Right cardiac atrium (tissue), 5 donors: ENCODE results near the gene SLC51A. TPM values are rescaled to one million over a fixed set of nuclear protein-coding genes. Genes with fewer than 3 reads are reported as not detected.

Source experiments
- ATAC-seq, 2 donors: fragments of 200-7000 bp; cut with Tn5 transposase; one replicate each; pipeline versions ENCODE4 v1.8.0 to v1.9.1; 2020; ENCODE audit warnings: moderate library complexity in 2 of 2, mild to moderate bottlenecking in 1 of 2
- DNase-seq, 3 donors: peaks; one replicate each; pipeline ENCODE4 v3.0.0-alpha.2; 2020
- H3K27ac ChIP-seq: one replicate; pipeline ENCODE4 v1.5.1; 2013; ENCODE audit warnings: mild to moderate bottlenecking, low read length, control low read depth, moderate library complexity
- H3K27me3 ChIP-seq: one replicate; pipeline ENCODE4 v1.6.1; 2013; ENCODE audit not compliant: control insufficient read depth, insufficient read depth
- H3K4me1 ChIP-seq: one replicate; pipeline ENCODE4 v1.6.1; 2013; ENCODE audit warnings: low read length; ENCODE audit not compliant: control insufficient read depth, insufficient read depth
- H3K4me3 ChIP-seq: one replicate; pipeline ENCODE4 v1.5.1; 2013; ENCODE audit warnings: low read length, control low read depth
- H3K9me3 ChIP-seq: one replicate; pipeline ENCODE4 v1.6.1; 2013; ENCODE audit warnings: low read length; ENCODE audit not compliant: control insufficient read depth
- WGBS: extraction: QIAGEN DNeasy Blood & Tissue Kit; methylation state at CpG from one replicate; pipeline ENCODE4 v1.1.7; 2013; 5-methylcytosine and 5-hydroxymethylcytosine counted together
- intact Hi-C, 4 donors: fragments of 100-400 bp; cut with DNase I; formaldehyde crosslinking; loops; one replicate each; pipeline versions ENCODE4 v1.11.0 to v1.14.0; 2022 to 2023
- polyA plus RNA-seq: library from polyadenylated mRNA; stranded (reverse); fragments of 200-250 nt; gene quantifications from one replicate; pipeline ENCODE4 v1.2.3, GENCODE V29; 2013
- total RNA-seq, 4 donors: library from RNA; stranded (reverse); fragmentation: NEBNext Ultra II Directional; extraction: Animal tissue kit (Norgen Biotek cat#: 25700); gene quantifications; one replicate each; pipeline ENCODE4 v1.2.1, GENCODE V29; 2021
- donor health status: healthy with polysubstance abuse.
- donor health status: DM: no; HTN: yes; CAD: no.
- donor health status: DM: no; HTN: no; CAD: no.
- donor health status: DM: no; HTN: yes; CAD: no; lungs with severe emphysema.
- donor health status: DM: yes; HTN: yes; CAD: no.

Gene SLC51A
- total and polyA plus RNA-seq, 5 donors: 0.23 to 0.81 (median 0.68) TPM; not detected in 2

DNA sequence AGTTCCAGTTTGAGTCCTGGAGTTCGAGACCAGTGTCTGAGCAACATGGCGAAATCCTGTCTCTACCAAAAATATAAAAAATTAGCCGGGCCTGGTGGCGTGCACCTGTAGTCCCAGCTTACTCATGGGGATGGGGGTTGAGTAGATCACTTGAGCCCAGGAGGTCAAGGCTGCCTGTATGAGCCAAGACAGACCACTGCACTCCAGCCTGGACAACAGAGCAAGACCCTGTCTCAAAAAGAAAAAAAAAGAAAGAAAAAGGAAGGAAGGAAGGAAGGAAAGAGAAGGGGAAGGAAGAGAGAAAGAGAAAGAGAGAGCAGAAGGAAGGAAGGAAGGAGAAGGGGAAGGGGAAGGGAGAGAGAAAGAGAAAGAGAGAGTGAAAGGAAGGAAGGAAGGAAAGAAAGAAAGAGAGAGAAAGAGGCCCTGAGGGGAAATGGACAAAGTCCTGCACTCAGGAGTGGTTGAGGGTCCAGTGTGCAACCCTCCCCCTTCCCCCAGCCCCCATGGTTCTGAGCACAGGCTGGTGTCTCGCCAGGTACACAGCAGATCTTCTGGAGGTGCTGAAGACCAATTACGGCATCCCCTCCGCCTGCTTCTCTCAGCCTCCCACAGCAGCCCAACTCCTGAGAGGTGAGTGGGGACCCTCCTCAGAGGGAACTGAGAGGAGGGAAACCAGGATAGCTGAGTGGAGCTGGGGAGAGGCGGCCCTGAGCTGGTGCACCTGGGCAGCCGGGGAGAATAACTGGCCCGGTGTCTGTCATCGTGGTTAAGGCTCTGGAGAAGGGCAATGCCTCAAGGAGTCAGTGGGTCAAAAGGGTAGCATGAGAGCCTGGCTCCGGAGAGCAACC, 1.2 kb downstream of the SLC51A start:
- intact Hi-C loops: no loop called here
- DNase-seq (no peak), ATAC-seq (no peak)
- 94% methylated on average over 12 of the region's 12 CpGs for WGBS
- Histone ChIP-seq H3K27me3 (no peaks in the 10 kb centered on the region), H3K27ac (no peak overlapping the region), H3K9me3 (no peaks in the 10 kb centered on the region), H3K4me3 (no peak overlapping the region), H3K4me1 (no peaks in the 10 kb centered on the region)

DNA sequence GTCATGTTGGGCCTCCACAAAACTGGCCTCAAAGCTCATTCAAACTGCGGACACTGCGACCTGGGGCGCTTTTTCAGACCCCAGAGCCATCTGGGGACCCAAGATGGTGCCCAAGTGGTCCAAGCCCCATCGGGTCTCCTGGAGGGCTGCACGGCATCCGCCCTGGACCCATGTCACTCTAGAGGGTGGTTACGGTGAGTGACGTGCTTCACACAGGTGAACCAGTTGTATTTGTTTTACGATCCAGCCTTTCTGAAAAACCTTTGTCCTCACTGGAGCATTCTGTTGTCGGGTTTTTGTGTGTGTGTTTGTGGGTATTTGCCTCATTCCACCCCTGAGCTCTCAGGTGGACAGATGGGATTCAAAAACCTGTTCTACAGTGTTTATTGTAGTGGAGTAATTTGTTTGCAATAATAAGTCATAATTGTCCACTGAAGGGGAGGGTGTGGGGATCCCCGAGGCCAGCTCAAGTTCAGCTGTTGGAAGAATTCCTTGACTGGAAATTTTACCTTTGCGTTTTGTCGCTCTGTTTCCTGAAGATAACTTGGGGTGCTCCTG, 1.9 kb downstream of the SLC51A start:
- WGBS: 87% methylated on average over 13 of the region's 13 CpGs

DNA sequence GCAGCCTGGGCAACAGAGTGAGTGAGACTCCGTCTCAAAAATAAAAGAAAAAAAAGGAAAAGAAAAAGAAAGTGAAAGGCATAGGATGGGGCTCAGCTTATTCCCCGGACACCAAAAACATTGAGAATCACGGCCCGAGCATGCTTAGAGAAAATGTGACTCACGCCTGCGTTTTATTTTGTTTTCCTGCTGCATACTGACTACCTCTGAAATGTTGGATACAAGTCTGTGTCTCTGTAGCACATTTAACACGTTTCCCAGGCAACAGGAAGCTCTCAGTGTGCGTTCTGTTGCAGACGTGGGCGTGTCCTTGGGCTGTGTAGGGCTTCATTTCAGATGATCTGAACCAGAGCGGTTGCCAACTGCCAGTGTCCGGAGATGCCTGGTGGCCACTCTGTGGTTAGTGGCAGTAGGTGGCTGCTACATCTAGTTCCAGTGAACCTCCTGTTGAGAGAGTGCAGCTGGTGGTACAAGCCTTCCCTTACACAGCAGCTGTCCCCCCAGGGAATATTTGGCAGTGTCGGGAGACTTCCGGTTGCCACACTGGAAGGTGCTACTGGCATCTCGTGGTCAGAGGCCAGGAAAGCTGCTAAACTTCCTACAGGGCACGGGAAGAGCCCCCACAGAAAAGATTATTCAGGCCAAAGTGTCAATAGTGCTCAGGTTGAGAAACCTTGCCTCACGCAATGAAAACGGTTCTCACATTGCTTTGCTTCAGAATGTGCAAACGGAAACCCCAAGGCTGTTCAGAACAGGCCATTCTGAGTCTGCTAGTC, 3.0 kb downstream of the SLC51A start:
- no peak overlapping the region for H3K27ac ChIP-seq
- H3K27me3 ChIP-seq: no peaks in the 10 kb centered on the region
- no peaks in the 10 kb centered on the region for H3K9me3 ChIP-seq
- no peak overlapping the region for H3K4me3 ChIP-seq
- intact Hi-C loops: no loop called here
- H3K4me1 ChIP-seq: no peaks in the 10 kb centered on the region
- ATAC-seq: peak; percentile 70 to 78
- 23% methylated on average over 19 of the region's 19 CpGs for WGBS
- DNase-seq: peak in 2 of 3 donors; percentile 73 to 85

More for the DNA sequence above, 1.9 kb downstream of the SLC51A start:
- ATAC-seq (no peak), DNase-seq (no peak)
- Histone ChIP-seq H3K4me1 (no peaks in the 10 kb centered on the region), H3K4me3 (no peak overlapping the region), H3K9me3 (no peaks in the 10 kb centered on the region), H3K27me3 (no peaks in the 10 kb centered on the region), H3K27ac (no peak overlapping the region)
- intact Hi-C loops: no loop called here

DNA sequence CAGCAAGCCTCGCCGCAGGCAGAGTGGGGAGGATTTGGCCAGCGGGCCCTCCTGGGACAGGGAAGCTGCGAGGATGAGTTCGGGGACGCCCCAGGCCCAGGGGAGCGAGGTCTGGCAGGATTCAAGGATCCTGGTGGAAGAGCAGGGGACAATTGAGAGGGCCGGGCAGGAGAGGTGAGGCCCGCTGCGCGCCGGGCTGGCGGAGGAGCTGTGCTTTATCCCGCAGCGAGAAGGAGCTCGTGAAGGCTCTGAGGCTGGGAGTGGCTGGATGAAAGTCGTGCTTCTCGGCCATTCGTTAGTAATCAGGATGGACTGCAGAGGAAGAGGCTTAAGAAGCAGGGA, 3.6 kb downstream of the SLC51A start:
- ATAC-seq: peak; percentile 6 to 21
- Histone ChIP-seq H3K4me1 (no peaks in the 10 kb centered on the region), H3K9me3 (no peaks in the 10 kb centered on the region), H3K27me3 (no peaks in the 10 kb centered on the region), H3K4me3 (no peak overlapping the region), H3K27ac (no peak overlapping the region)
- WGBS: 80% methylated on average over 19 of the region's 19 CpGs
- DNase-seq: no peak
- intact Hi-C loops: no loop called here

DNA sequence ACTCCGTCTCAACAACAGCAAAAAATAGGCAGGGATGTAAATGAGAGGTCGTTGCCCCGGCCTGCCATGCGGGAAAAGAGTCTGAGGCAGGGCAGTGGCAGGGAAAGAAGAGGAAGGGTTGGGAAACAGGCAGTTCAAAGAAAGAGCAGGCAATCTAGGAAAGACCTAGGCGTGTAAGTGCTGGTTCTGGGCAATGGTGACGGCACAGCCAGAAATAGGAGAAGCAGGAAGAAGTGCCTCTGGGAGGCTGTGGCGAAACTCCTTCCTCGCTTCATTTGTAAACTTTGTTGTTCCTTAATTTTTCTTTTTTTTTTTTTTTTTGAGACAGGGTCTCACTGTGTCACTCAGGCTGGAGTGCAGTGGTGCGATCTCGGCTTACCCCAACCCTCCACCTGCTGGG, 4.3 kb downstream of the SLC51A start:
- no peaks in the 10 kb centered on the region for H3K4me1 ChIP-seq
- intact Hi-C loops: no loop called here
- ATAC-seq (peak in 1 of 2 donors; percentile 41), DNase-seq (no peak)
- no peak overlapping the region for H3K4me3 ChIP-seq
- no peaks in the 10 kb centered on the region for H3K27me3 ChIP-seq
- H3K27ac ChIP-seq: no peak overlapping the region
- no peaks in the 10 kb centered on the region for H3K9me3 ChIP-seq
- WGBS: 79% methylated on average over 10 of the region's 10 CpGs

DNA sequence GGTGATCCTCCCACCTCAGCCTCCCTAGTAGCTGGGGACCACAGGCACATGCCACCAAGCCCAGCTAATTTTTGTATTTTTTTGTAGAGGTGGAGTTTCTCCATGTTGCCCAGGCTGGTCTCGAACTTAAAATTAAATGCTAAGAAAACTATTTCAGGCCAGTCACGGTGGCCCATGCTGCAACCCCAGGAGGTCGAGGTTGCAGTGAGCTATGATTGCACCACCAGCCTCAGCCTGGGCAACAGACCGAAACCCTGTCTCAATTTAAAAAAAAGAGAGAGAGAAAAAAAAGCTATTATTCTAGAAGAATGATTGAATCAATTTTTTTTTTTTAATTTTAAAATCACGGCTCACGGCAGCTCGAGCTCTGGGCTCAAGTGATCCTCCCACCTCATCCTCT, 4.7 kb downstream of the SLC51A start:
- Histone ChIP-seq H3K27me3 (no peaks in the 10 kb centered on the region), H3K27ac (no peak overlapping the region), H3K9me3 (no peaks in the 10 kb centered on the region), H3K4me1 (no peaks in the 10 kb centered on the region), H3K4me3 (no peak overlapping the region)
- 81% methylated on average over 7 of the region's 7 CpGs for WGBS
- intact Hi-C loops: no loop called here
- no peak for ATAC-seq
- DNase-seq: no peak

DNA sequence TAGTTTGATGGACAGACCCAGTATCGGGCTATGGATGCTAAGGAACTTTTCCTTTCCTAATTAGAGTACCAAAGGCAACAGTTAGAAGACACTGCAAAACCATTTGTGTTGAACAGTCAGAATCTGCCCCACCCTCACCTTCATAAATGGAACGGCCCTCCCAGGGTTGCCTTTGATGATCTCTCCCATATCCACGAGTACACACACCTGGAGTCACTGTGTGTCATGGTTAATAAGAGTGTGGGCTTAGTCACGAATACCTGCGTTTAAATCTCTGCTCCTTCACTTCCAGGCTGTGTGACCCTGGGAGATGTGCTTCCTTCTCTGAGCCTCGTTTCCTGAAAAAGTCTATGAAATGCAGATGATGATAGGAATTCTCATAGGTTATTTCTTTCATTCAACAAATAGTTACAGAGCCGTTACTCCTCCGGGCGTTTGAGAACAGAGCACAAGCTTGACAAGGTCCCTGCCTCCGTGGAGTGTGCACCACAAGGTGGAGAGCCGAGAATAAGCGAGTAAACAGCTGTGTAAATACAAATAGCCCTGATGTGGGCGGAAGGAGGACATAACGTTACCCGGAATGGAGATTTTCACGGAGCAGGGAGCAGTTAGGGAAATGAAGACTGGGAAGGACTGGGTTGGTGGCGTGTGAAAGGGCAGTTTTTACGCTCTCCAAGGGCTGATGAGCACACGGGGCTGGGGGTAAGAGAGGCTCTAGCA, 6.7 kb downstream of the SLC51A start:
- Histone ChIP-seq H3K4me3 (no peak overlapping the region), H3K4me1 (peaks cover 3% of the 10 kb centered on the region), H3K9me3 (no peaks in the 10 kb centered on the region), H3K27me3 (no peaks in the 10 kb centered on the region), H3K27ac (no peak overlapping the region)
- 66% methylated on average over 19 of the region's 19 CpGs for WGBS
- intact Hi-C loops: no loop called here
- no peak for DNase-seq
- no peak for ATAC-seq

DNA sequence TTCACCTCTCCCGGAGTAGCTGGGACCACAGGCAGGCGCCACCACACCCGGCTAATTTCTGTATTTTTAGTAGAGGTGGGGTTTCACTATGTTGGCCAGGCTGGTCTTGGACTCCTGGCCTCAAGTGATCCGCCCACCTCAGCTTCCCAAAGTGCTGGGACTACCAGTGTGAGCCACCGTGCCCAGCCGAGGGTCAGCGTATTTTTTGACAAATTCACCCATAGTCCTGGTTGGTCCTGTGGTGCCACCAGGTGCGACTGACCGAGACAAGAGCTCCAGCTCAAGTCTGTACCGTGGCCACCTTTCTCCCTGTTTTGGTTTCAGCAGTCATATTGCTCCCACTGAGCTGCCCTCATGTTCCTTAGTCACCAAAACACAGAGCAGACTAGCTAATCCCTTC, 8.8 kb downstream of the SLC51A start:
- WGBS: 94% methylated on average over 10 of the region's 10 CpGs
- intact Hi-C loops: no loop called here
- Histone ChIP-seq H3K27me3 (no peaks in the 10 kb centered on the region), H3K4me3 (no peak overlapping the region), H3K9me3 (no peaks in the 10 kb centered on the region), H3K4me1 (peaks cover 3% of the 10 kb centered on the region), H3K27ac (no peak overlapping the region)
- ATAC-seq (no peak), DNase-seq (no peak)

DNA sequence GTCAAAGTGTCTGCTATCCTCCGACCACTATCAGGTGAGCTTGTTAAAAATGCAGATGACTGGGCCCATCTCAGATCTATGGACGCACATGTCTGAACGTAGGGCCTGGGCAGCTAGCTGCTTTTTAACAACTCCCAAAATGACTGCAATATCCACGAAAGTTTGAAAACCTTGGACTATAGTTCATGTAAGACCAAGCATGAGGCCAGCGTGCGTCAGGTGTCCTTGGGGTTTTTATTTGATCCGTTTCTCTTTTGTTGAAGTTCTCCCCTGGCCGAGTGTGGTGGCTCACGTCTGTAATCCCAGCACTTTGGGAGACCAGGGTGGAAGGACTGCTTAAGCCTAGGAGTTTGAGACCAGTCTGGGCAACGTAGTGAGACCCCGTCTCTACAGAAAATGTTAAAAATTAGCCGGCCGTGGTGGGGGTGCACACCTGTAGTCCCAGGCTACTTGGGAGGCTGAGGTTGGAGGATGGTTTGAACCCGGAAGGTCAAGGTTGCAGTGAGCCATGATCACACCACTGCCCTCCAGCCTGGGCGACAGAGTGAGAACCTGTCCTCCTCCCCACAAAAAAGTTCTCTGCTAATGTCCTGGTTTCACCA, 9.5 kb downstream of the SLC51A start:
- Histone ChIP-seq H3K27ac (no peak overlapping the region), H3K27me3 (no peaks in the 10 kb centered on the region), H3K4me3 (no peak overlapping the region), H3K4me1 (peaks cover 3% of the 10 kb centered on the region), H3K9me3 (no peaks in the 10 kb centered on the region)
- no peak for DNase-seq
- no peak for ATAC-seq
- WGBS: 90% methylated on average over 15 of the region's 15 CpGs
- intact Hi-C loops: no loop called here

DNA sequence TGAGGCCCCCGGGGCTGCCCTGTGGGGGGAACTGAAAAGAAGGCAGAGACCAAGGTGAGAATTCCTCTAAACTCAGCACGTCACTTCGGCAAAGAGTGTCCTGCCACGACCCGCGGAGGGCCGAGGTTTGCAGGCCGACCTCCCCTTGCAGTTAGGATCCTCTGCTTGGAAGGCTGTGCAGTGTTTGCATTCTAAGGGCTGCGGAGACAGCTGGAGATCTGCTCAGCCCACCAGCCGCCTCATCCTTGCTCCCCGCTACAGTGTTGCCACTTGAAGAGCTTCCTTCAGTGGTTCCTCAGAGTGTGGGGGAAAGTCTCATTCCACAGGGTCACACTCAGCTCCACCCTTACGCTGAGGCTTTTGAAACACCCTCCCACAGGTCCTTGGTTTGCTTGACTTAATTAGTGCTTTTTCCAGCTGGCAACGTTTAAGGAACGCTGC, 10.8 kb downstream of the SLC51A start:
- Histone ChIP-seq H3K27ac (no peak overlapping the region), H3K4me3 (no peak overlapping the region), H3K4me1 (peaks cover 3% of the 10 kb centered on the region), H3K9me3 (no peaks in the 10 kb centered on the region), H3K27me3 (no peaks in the 10 kb centered on the region)
- WGBS: 72% methylated on average over 14 of the region's 14 CpGs
- DNase-seq (no peak), ATAC-seq (peak in 1 of 2 donors; percentile 16)
- intact Hi-C loops: no loop called here
